ENCODE measurements around the gene MUC6. TPM values are rescaled to one million over a fixed set of nuclear protein-coding genes. Genes with fewer than 3 reads are reported as not detected.

Gene MUC6
- total RNA-seq, 1 experiment from 2014 or later: not detected

DNA sequence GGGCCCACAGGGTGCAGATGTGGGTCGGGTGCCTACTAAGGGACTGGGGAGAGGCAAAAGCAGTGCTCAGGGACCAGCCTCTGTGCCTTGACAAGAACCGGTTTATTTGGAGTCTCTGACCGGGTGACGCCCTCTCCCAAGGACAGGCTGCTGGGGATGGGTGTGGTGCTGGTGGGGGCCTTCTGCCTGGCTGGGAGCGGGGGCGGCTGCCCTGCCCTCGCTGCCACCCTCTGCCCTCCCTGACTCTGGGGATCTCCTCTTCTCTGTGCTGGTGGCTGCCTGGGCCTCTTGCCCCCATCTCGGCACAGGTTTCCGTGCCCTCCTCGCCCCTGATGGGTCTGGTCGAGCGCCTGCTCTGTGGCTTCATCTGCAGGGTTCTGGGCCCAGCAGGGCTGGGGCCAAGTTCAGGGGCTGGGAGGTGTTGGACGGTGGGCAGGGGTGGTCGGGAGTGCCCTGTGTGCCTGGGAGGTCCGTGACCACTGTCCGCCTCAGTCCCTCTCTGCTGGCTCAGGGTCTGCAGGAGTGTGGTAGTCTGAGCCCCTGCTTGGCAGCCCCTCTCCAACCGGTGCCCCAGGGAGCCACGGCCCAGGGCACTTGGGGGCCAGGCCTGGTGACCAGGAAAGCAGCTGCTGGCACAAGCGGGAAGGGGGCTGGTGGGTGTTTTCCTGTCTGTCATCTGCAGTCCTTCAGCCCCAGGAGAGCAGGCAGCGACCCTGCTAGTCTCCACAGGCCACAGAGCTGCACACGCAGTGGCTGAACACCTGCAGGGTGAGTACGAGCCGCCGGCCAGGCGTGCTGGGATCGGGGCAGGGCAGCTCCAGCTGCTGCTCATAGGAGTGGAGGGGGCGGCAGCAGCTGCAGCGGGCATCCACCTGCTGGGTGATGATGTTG is 23.5 kb downstream of the MUC6 start:
- H2BK5ac ChIP-seq (ENCODE audit: insufficient read length, low read length): no peak overlapping the region
- H4K8ac ChIP-seq (replicated peaks; ENCODE audit: insufficient read length, low read depth, low read length): no peak overlapping the region
- no peaks in the 10 kb centered on the region for H3K79me2 ChIP-seq (ENCODE audit: insufficient read depth, low read length)
- no peak overlapping the region for H3K4ac ChIP-seq (ENCODE audit: low read depth, low read length)
- H4K20me1 ChIP-seq (ENCODE audit: control insufficient read depth, insufficient read depth, insufficient read length): no peaks in the 10 kb centered on the region
- H2BK15ac ChIP-seq (ENCODE audit: low read depth, low read length): no peak overlapping the region
- H2BK20ac ChIP-seq (ENCODE audit: low read depth, low read length, poor library complexity, severe bottlenecking): no peak overlapping the region
- H3K23ac ChIP-seq (ENCODE audit: insufficient read length, low read depth, low read length): no peak overlapping the region
- no peak overlapping the region for H3K27ac Mint-ChIP-seq
- H3K56ac ChIP-seq (ENCODE audit: insufficient read length, low read depth, low read length): no peak overlapping the region
- peaks cover 16 to 21% of the 10 kb centered on the region in 2 experiments for H3K9me3 Mint-ChIP-seq
- H3K9me3 ChIP-seq (ENCODE audit: control insufficient read depth, low read depth, low read length): peaks cover 6% of the 10 kb centered on the region
- H2AFZ ChIP-seq (ENCODE audit: low read length): no peak overlapping the region
- TF ChIP-seq, protein P1, sequence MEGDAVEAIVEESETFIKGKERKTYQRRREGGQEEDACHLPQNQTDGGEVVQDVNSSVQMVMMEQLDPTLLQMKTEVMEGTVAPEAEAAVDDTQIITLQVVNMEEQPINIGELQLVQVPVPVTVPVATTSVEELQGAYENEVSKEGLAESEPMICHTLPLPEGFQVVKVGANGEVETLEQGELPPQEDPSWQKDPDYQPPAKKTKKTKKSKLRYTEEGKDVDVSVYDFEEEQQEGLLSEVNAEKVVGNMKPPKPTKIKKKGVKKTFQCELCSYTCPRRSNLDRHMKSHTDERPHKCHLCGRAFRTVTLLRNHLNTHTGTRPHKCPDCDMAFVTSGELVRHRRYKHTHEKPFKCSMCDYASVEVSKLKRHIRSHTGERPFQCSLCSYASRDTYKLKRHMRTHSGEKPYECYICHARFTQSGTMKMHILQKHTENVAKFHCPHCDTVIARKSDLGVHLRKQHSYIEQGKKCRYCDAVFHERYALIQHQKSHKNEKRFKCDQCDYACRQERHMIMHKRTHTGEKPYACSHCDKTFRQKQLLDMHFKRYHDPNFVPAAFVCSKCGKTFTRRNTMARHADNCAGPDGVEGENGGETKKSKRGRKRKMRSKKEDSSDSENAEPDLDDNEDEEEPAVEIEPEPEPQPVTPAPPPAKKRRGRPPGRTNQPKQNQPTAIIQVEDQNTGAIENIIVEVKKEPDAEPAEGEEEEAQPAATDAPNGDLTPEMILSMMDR (conservative IDR thresholded peaks at IDR 0.05): no peak
- WGBS (ENCODE audit: extremely low coverage, insufficient read length, low lambda C conversion rate): no CpG with 5 or more reads among the region's 28 CpGs
- no peak overlapping the region; the same call in 1 of the 2 replicates for H3K14ac ChIP-seq (ENCODE audit: insufficient read depth, low read length)
- no peak overlapping the region for H4K5ac ChIP-seq (ENCODE audit: insufficient read length, low read depth, low read length)
- H3K27ac ChIP-seq (ENCODE audit: insufficient read length, low read depth, low read length): no peak overlapping the region
- no peak overlapping the region for H3K4me2 ChIP-seq (ENCODE audit: insufficient read depth, insufficient read length, low read length)
- peaks cover 13% of the 10 kb centered on the region for H3K27me3 Mint-ChIP-seq (ENCODE audit: low read depth)
- no peaks in the 10 kb centered on the region for H3K27me3 ChIP-seq (ENCODE audit: insufficient read depth, low read length)
- H2BK12ac ChIP-seq (ENCODE audit: insufficient read length, low read depth, low read length): no peak overlapping the region
- no peak overlapping the region for H3T11ph ChIP-seq (ENCODE audit: low read length)
- DNase-seq: no peak
- H4K91ac ChIP-seq (ENCODE audit: insufficient read length, low read depth, low read length): no peak overlapping the region
- H3K36me3 Mint-ChIP-seq (ENCODE audit: insufficient read depth in 1 of 3, low read depth in 3 of 3): peaks cover 31 to 50% (median 44%) of the 10 kb centered on the region in 3 experiments
- H3K4me3 Mint-ChIP-seq: no peak overlapping the region
- H3K9ac ChIP-seq (ENCODE audit: extremely low read depth, insufficient read length, low read length): no peak overlapping the region
- no peaks in the 10 kb centered on the region for H3K4me1 ChIP-seq (ENCODE audit: insufficient read depth, low read length)
- no peaks in the 10 kb centered on the region for H3K79me1 ChIP-seq (ENCODE audit: insufficient read depth, low read depth, low read length, poor library complexity, severe bottlenecking)
- no peak overlapping the region for H2BK120ac ChIP-seq (ENCODE audit: low read depth, low read length, poor library complexity, severe bottlenecking)
- H3K23me2 ChIP-seq (ENCODE audit: insufficient read length, low read depth, low read length, poor library complexity, severe bottlenecking): no peaks in the 10 kb centered on the region
- H3K18ac ChIP-seq (ENCODE audit: insufficient read length, low read depth, low read length): no peak overlapping the region
- no peak overlapping the region for H2AK5ac ChIP-seq (ENCODE audit: insufficient read length, low read length)
- H3K4me1 Mint-ChIP-seq: no peaks in the 10 kb centered on the region

Measured in H9 (cell line).